Peyer's patch (tissue), 4 donors: ENCODE data around the gene CNTNAP5.

Source experiments
- POLR2A ChIP-seq, 2 donors: fragments of 450-650 bp; IDR thresholded peaks; one replicate each; pipeline ENCODE4 v1.5.1; 2017; ENCODE audit warnings: antibody characterized with exemption in 2 of 2, mild to moderate bottlenecking in 2 of 2, moderate library complexity in 2 of 2
- TF ChIP-seq, protein P1 (sequence below), 6 experiments: fragments of 450-650 bp in 4 of 6; fragments of 200-600 bp in 2 of 6; sonication (generic) in 1 of 6; IDR thresholded peaks; one replicate each; pipeline ENCODE4 v1.5.1; 2017 to 2019; ENCODE audit warnings: antibody characterized with exemption in 6 of 6, mild to moderate bottlenecking in 3 of 6, moderate library complexity in 1 of 6

DNA sequence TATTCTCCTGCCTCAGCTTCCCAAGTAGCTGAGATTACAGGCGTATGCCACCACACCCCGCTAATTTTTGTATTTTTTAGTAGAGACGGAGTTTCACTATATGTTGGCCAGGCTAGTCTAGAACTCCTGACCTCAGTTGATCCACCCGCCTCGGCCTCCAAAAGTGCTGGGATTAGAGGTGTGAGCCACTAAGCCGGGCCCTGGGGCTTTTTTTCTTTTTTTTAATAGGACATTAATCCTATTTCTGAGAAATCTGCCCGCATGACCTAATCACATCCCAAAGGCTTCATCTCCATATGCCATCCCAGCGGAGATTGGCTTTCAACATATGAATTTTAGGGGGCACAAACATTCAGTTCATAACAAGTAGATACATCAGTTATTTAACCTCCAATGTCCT is 128.6 kb downstream of the CNTNAP5 start:
- TF ChIP-seq, protein P1, sequence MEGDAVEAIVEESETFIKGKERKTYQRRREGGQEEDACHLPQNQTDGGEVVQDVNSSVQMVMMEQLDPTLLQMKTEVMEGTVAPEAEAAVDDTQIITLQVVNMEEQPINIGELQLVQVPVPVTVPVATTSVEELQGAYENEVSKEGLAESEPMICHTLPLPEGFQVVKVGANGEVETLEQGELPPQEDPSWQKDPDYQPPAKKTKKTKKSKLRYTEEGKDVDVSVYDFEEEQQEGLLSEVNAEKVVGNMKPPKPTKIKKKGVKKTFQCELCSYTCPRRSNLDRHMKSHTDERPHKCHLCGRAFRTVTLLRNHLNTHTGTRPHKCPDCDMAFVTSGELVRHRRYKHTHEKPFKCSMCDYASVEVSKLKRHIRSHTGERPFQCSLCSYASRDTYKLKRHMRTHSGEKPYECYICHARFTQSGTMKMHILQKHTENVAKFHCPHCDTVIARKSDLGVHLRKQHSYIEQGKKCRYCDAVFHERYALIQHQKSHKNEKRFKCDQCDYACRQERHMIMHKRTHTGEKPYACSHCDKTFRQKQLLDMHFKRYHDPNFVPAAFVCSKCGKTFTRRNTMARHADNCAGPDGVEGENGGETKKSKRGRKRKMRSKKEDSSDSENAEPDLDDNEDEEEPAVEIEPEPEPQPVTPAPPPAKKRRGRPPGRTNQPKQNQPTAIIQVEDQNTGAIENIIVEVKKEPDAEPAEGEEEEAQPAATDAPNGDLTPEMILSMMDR (IDR thresholded peaks at IDR 0.05): no peak
- TF ChIP-seq POLR2A (IDR thresholded peaks at IDR 0.05): no peak
